Stimulated activated CD4-positive, alpha-beta T cell treated with anti-CD3 and anti-CD28 coated beads, Interleukin-15, amount 100 ng/mL, for 1 hour (primary cell): ENCODE results near the gene DGKB.

ENCODE experiments used
- DNase-seq, 2 donors: peaks; one replicate each; pipeline ENCODE4 v3.0.0-alpha.2; 2020; ENCODE audit warnings: low read depth in 1 of 2, low spot score in 1 of 2

DGKB gene

GRCh38 chr7:14825912-14826311 lies 76.6 kb downstream of the DGKB start:
- DNase-seq, result no peak

GRCh38 chr7:14822481-14822854 lies 80.1 kb downstream of the DGKB start:
- no peak for DNase-seq

GRCh38 chr7:14821757-14822480 lies 80.6 kb downstream of the DGKB start:
- no peak for DNase-seq

GRCh38 chr7:14818871-14819270 lies 83.7 kb downstream of the DGKB start:
- DNase-seq, result no peak

- no peak for DNase-seq
Measured at GRCh38 chr7:14817829-14818614, 84.5 kb downstream of the DGKB start.

- no peak for DNase-seq
Measured at GRCh38 chr7:14807507-14807906, 95.0 kb downstream of the DGKB start.

GRCh38 chr7:14806891-14807290 lies 95.7 kb downstream of the DGKB start:
- DNase-seq, result no peak

GRCh38 chr7:14805105-14805719 lies 97.3 kb downstream of the DGKB start:
- DNase-seq, result no peak

GRCh38 chr7:14800664-14801063 lies 101.9 kb downstream of the DGKB start:
- DNase-seq, result no peak

- no peak for DNase-seq
Measured at GRCh38 chr7:14793151-14793550, 109.4 kb downstream of the DGKB start.

GRCh38 chr7:14787551-14787950 lies 115.0 kb downstream of the DGKB start:
- no peak for DNase-seq

GRCh38 chr7:14786314-14786895 lies 116.1 kb downstream of the DGKB start:
- DNase-seq, result no peak

GRCh38 chr7:14777806-14778205 lies 124.7 kb downstream of the DGKB start:
- no peak for DNase-seq

- DNase-seq, result no peak
Measured at GRCh38 chr7:14776266-14776665, 126.3 kb downstream of the DGKB start.

GRCh38 chr7:14773729-14774271 lies 128.8 kb downstream of the DGKB start:
- no peak for DNase-seq

- no peak for DNase-seq
Measured at GRCh38 chr7:14770614-14771013, 131.9 kb downstream of the DGKB start.

- DNase-seq, result no peak
Measured at GRCh38 chr7:14769261-14769660, 133.3 kb downstream of the DGKB start.

- no peak for DNase-seq
Measured at GRCh38 chr7:14767716-14768425, 134.7 kb downstream of the DGKB start.

GRCh38 chr7:14766747-14767146 lies 135.8 kb downstream of the DGKB start:
- no peak for DNase-seq

- DNase-seq, result no peak
Measured at GRCh38 chr7:14765731-14766130, 136.8 kb downstream of the DGKB start.

- no peak for DNase-seq
Measured at GRCh38 chr7:14762561-14762960, 140.0 kb downstream of the DGKB start.
